Chondrocyte (in vitro differentiated cells): ENCODE data around the gene CYP4F2. TPM values are rescaled to one million over a fixed set of nuclear protein-coding genes. Genes with fewer than 3 reads are reported as not detected.
"Not testable (repeated sequence)": the region's sequence is repeated elsewhere in the genome, so short reads cannot be mapped to it uniquely, and the experiment has no call there.

ENCODE experiments used
- DNase-seq: peaks from one replicate; pipeline ENCODE4 v3.0.0; 2021; ENCODE audit warnings: mixed read lengths, low spot score
- H3K27ac Mint-ChIP-seq: one replicate; pipeline ENCODE4 v1.8.0; 2021; ENCODE audit warnings: mild to moderate bottlenecking, moderate library complexity, mixed read lengths; ENCODE audit not compliant: unreplicated experiment
- H3K27me3 Mint-ChIP-seq: 2 replicates; pipeline ENCODE4 v1.8.0; 2021; ENCODE audit warnings: low read depth, mixed read lengths
- H3K36me3 Mint-ChIP-seq: 2 replicates; pipeline ENCODE4 v1.8.0; 2021; ENCODE audit warnings: low read depth, mixed read lengths
- H3K4me1 Mint-ChIP-seq: 2 replicates; pipeline ENCODE4 v1.8.0; 2021; ENCODE audit warnings: low read depth, mild to moderate bottlenecking, mixed read lengths
- H3K4me3 Mint-ChIP-seq: one replicate; pipeline ENCODE4 v1.8.0; 2021; ENCODE audit warnings: mild to moderate bottlenecking, moderate library complexity, mixed read lengths; ENCODE audit not compliant: unreplicated experiment
- H3K9me3 Mint-ChIP-seq: 2 replicates; pipeline ENCODE4 v1.8.0; 2021; ENCODE audit warnings: low read depth, mixed read lengths
- CTCF ChIP-seq: fragments of 200-600 bp; sonication (generic); IDR thresholded peaks from 2 replicates; pipeline ENCODE4 v1.5.0; 2021; ENCODE audit warnings: antibody characterized with exemption, mild to moderate bottlenecking, moderate library complexity
- total RNA-seq: library from RNA; stranded (reverse); gene quantifications from 3 replicates; pipeline ENCODE4 v1.2.1, GENCODE V29; 2021

The CYP4F2 gene
- total RNA-seq, 1 donor from 2014 or later: not detected

DNA sequence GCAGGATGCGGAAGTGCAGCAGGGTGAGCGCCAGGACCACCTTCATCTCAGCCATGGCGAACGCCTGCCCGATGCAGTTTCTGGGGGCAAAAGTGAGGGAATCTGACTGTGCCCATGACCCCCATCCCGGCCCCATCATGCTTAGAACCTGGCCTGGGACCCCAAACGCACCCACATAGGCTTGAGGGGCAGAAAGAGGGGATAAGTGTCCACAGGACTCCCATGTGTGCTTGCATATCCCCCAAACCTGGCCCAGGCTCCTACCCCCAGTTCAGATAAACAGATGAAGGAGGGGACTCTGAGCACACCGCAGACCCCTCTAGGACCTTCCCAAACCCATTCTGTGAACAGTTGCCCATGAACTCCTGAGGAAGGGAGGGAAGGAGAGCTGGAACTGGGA, 16.0 kb upstream of the CYP4F2 start:
- no peak overlapping the region for H3K4me3 Mint-ChIP-seq
- no peaks in the 10 kb centered on the region for H3K4me1 Mint-ChIP-seq
- peaks cover 17% of the 10 kb centered on the region for H3K9me3 Mint-ChIP-seq
- no peaks in the 10 kb centered on the region for H3K27me3 Mint-ChIP-seq
- no peak for DNase-seq
- H3K36me3 Mint-ChIP-seq: no peaks in the 10 kb centered on the region
- no peak overlapping the region for H3K27ac Mint-ChIP-seq
- TF ChIP-seq CTCF: no peak

- DNase-seq: no peak
- Mint-ChIP-seq H3K4me1 (no peaks in the 10 kb centered on the region), H3K27ac (no peak overlapping the region), H3K4me3 (no peak overlapping the region), H3K36me3 (no peaks in the 10 kb centered on the region), H3K9me3 (peaks cover 17% of the 10 kb centered on the region), H3K27me3 (no peaks in the 10 kb centered on the region)
- TF ChIP-seq CTCF: no peak
Measured at GRCh38 chr19:15913384-15913783, 15.5 kb upstream of the CYP4F2 start.

GRCh38 chr19:15911599-15912235, 13.8 kb upstream of the CYP4F2 start:
- Mint-ChIP-seq H3K9me3 (peaks cover 17% of the 10 kb centered on the region), H3K27me3 (no peaks in the 10 kb centered on the region), H3K27ac (no peak overlapping the region), H3K4me3 (no peak overlapping the region), H3K36me3 (no peaks in the 10 kb centered on the region), H3K4me1 (no peaks in the 10 kb centered on the region)
- no peak for TF ChIP-seq CTCF
- no peak for DNase-seq

GRCh38 chr19:15905026-15905425, 7.2 kb upstream of the CYP4F2 start:
- no peak for TF ChIP-seq CTCF
- Mint-ChIP-seq H3K36me3 (no peaks in the 10 kb centered on the region), H3K4me1 (no peaks in the 10 kb centered on the region), H3K27me3 (no peaks in the 10 kb centered on the region), H3K4me3 (no peak overlapping the region), H3K9me3 (peaks cover 35% of the 10 kb centered on the region), H3K27ac (no peak overlapping the region)
- DNase-seq: no peak

DNA sequence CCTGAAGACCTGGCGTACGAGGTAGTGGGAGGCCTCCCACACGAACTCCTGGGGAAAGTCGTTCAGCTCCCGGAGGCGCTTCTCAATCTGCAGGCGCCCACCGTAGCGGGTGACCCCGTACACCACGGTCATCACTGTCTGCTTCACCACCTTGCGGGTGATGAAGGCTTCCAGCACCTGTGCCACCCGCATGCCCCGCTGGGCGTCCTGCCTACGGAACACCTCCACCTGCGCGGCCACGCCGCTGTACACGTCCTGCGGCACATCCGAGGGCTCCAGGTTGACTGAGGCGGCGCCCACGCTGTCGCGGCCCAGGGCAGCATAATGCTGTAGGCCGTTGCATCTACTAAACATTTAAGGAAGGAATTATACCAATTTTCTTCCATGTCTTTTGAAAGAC, 5.0 kb upstream of the CYP4F2 start:
- peaks cover 39% of the 10 kb centered on the region for H3K9me3 Mint-ChIP-seq
- DNase-seq, H3K27me3 Mint-ChIP-seq, H3K36me3 Mint-ChIP-seq, H3K4me1 Mint-ChIP-seq, H3K27ac Mint-ChIP-seq, H3K4me3 Mint-ChIP-seq: not testable (repeated sequence)

DNA sequence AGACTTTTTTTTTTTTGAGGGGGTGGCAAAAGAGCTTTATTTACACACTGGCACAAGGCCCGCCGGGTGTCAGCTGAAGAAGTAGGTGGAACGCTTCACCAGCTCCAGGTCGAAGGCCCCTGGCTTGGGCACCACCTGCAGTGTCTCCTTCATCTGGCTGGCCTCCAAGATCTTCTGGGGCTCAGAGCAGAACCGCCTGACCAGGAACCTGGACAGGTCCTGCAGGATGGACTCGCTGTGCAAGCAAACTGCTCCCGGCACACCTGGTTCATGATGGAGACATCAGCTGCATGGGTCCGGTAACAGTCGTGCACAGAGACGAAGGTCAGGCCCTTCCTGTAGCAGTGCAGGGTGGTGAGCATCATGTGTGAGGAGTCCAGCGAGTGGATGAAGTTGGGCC, 4.4 kb upstream of the CYP4F2 start:
- Mint-ChIP-seq H3K36me3 (no peaks in the 10 kb centered on the region), H3K27ac (no peak overlapping the region), H3K4me3 (no peak overlapping the region), H3K4me1 (no peaks in the 10 kb centered on the region), H3K27me3 (no peaks in the 10 kb centered on the region), H3K9me3 (peaks cover 39% of the 10 kb centered on the region)
- no peak for DNase-seq
- TF ChIP-seq CTCF: no peak
